Mesenchymal stem cell (in vitro differentiated cells and primary cell): ENCODE results near the gene RBFOX2.

ENCODE experiments used
- DNase-seq: peaks from one replicate; pipeline ENCODE4 v3.0.0-alpha.2; 2013
- H2AFZ ChIP-seq: one replicate; pipeline ENCODE4 v1.6.1; 2013; ENCODE audit warnings: low read depth, mild to moderate bottlenecking, control low read depth, inconsistent platforms, low read length, moderate library complexity
- H2AK5ac ChIP-seq: 2 replicates; pipeline ENCODE4 v1.6.1; 2013; ENCODE audit warnings: low read length, moderate library complexity, mild to moderate bottlenecking, inconsistent platforms; ENCODE audit not compliant: severe bottlenecking
- H2BK120ac ChIP-seq: one replicate; pipeline ENCODE4 v1.6.1; 2013; ENCODE audit warnings: low read depth, mild to moderate bottlenecking, inconsistent platforms, low read length, moderate library complexity
- H2BK12ac ChIP-seq, 2 experiments: one replicate each; pipeline ENCODE4 v1.6.1; 2013; ENCODE audit warnings: inconsistent platforms in 2 of 2, low read length in 2 of 2, mild to moderate bottlenecking in 2 of 2, moderate library complexity in 2 of 2, control low read depth in 1 of 2
- H2BK15ac ChIP-seq: one replicate; pipeline ENCODE4 v1.6.1; 2013; ENCODE audit warnings: mild to moderate bottlenecking, low read depth, inconsistent platforms; ENCODE audit not compliant: poor library complexity, severe bottlenecking
- H2BK5ac ChIP-seq: 2 replicates; pipeline ENCODE4 v1.6.1; 2013; ENCODE audit warnings: low read depth, mild to moderate bottlenecking, low read length, control low read depth, inconsistent platforms; ENCODE audit not compliant: poor library complexity, severe bottlenecking
- H3K14ac ChIP-seq, 2 experiments: one replicate each; pipeline ENCODE4 v1.6.1; 2013; ENCODE audit warnings: inconsistent platforms in 2 of 2, low read length in 2 of 2, control low read depth in 1 of 2, mild to moderate bottlenecking in 1 of 2, moderate library complexity in 1 of 2
- H3K18ac ChIP-seq, 2 experiments: one replicate each; pipeline ENCODE4 v1.6.1; 2013; ENCODE audit warnings: inconsistent platforms in 2 of 2, low read length in 2 of 2, control low read depth in 1 of 2, low read depth in 1 of 2, mild to moderate bottlenecking in 1 of 2
- H3K23ac ChIP-seq, 2 experiments: one replicate each; pipeline ENCODE4 v1.6.1; 2013; ENCODE audit warnings: inconsistent platforms in 2 of 2, low read length in 2 of 2, mild to moderate bottlenecking in 2 of 2, moderate library complexity in 2 of 2, control low read depth in 1 of 2
- H3K27ac ChIP-seq: 2 replicates; pipeline ENCODE4 v1.5.1; 2013; ENCODE audit warnings: mild to moderate bottlenecking, moderate library complexity, low read length, control low read depth, inconsistent platforms; ENCODE audit not compliant: poor library complexity, severe bottlenecking
- H3K27me3 ChIP-seq, 2 experiments: 2 replicates each; pipeline versions ENCODE4 v1.6.1 to v1.7.0; 2013; ENCODE audit warnings: low read length in 2 of 2, mild to moderate bottlenecking in 2 of 2, moderate library complexity in 2 of 2, control low read depth in 1 of 2, inconsistent platforms in 1 of 2; ENCODE audit not compliant: control insufficient read depth in 1 of 2, insufficient read depth in 1 of 2
- H3K36me3 ChIP-seq, 2 experiments: 2 replicates each; pipeline versions ENCODE4 v1.6.1 to v1.7.0; 2013; ENCODE audit warnings: low read length in 2 of 2, control low read depth in 1 of 2, inconsistent platforms in 1 of 2, low read depth in 1 of 2, mild to moderate bottlenecking in 1 of 2; ENCODE audit not compliant: insufficient read depth in 2 of 2, control insufficient read depth in 1 of 2
- H3K4ac ChIP-seq, 2 experiments: one replicate each; pipeline ENCODE4 v1.6.1; 2013; ENCODE audit warnings: inconsistent platforms in 2 of 2, low read length in 2 of 2, mild to moderate bottlenecking in 2 of 2, moderate library complexity in 2 of 2, control low read depth in 1 of 2, low read depth in 1 of 2
- H3K4me1 ChIP-seq: 2 replicates; pipeline ENCODE4 v1.6.1; 2013; ENCODE audit warnings: low read depth, low read length, control low read depth; ENCODE audit not compliant: control insufficient read depth, insufficient read depth
- H3K4me2 ChIP-seq: 2 replicates; pipeline ENCODE4 v1.6.1; 2013; ENCODE audit warnings: low read length, mild to moderate bottlenecking, inconsistent platforms; ENCODE audit not compliant: poor library complexity, severe bottlenecking
- H3K4me3 ChIP-seq, 2 experiments: 2 replicates each; pipeline versions ENCODE4 v1.5.1 to v1.7.0; 2013; ENCODE audit warnings: low read length in 2 of 2, mild to moderate bottlenecking in 2 of 2, control low read depth in 1 of 2, low read depth in 1 of 2; ENCODE audit not compliant: insufficient read depth in 1 of 2
- H3K79me1 ChIP-seq: replicated peaks from 2 replicates; pipeline ENCODE4 v1.6.1; 2013; ENCODE audit warnings: mild to moderate bottlenecking, control low read depth, low read length, inconsistent platforms; ENCODE audit not compliant: poor library complexity, severe bottlenecking
- H3K9ac ChIP-seq: 2 replicates; pipeline ENCODE4 v1.7.0; 2013; ENCODE audit warnings: mild to moderate bottlenecking, low read length, moderate library complexity
- H3K9me3 ChIP-seq: 2 replicates; pipeline ENCODE4 v1.7.0; 2013; ENCODE audit warnings: mild to moderate bottlenecking, low read length; ENCODE audit not compliant: control insufficient read depth
- H4K8ac ChIP-seq: one replicate; pipeline ENCODE4 v1.6.1; 2013; ENCODE audit warnings: inconsistent platforms, mild to moderate bottlenecking, low read length, moderate library complexity
- H4K91ac ChIP-seq: one replicate; pipeline ENCODE4 v1.6.1; 2013; ENCODE audit warnings: mild to moderate bottlenecking, low read length, inconsistent platforms
- WGBS: methylation state at CpG from one replicate; pipeline ENCODE4 v1.1.7; 2013; ENCODE audit warnings: mixed read lengths; 5-methylcytosine and 5-hydroxymethylcytosine counted together

Gene RBFOX2

GRCh38 chr22:35987487-35987886 lies 41.1 kb downstream of the RBFOX2 start:
- H3K4me3 ChIP-seq = no peak overlapping the region
- no peaks in the 10 kb centered on the region for H3K27me3 ChIP-seq
- no peak overlapping the region for H3K4ac ChIP-seq
- no peak overlapping the region for H3K4me2 ChIP-seq
- no peak overlapping the region for H2AFZ ChIP-seq
- H2BK5ac ChIP-seq = no peak overlapping the region
- H2BK12ac ChIP-seq = no peak overlapping the region
- no peak overlapping the region for H4K8ac ChIP-seq
- no peak overlapping the region for H3K14ac ChIP-seq
- peak overlapping the region; percentile 13 for H3K9ac ChIP-seq
- no peaks in the 10 kb centered on the region for H3K9me3 ChIP-seq
- H2AK5ac ChIP-seq = no peak overlapping the region
- H2BK120ac ChIP-seq = no peak overlapping the region
- no peak overlapping the region for H3K27ac ChIP-seq
- H3K36me3 ChIP-seq = peaks cover 0 to 4% of the 10 kb centered on the region in 2 experiments
- no peak overlapping the region for H3K23ac ChIP-seq
- H2BK15ac ChIP-seq = no peak overlapping the region
- peak; percentile 79 for DNase-seq
- H4K91ac ChIP-seq = no peak overlapping the region
- H3K79me1 ChIP-seq = peaks cover 33% of the 10 kb centered on the region
- WGBS = 38% methylated on average over 1 of the region's 1 CpG
- no peak overlapping the region for H3K18ac ChIP-seq
- H3K4me1 ChIP-seq = peaks cover 2% of the 10 kb centered on the region

DNA sequence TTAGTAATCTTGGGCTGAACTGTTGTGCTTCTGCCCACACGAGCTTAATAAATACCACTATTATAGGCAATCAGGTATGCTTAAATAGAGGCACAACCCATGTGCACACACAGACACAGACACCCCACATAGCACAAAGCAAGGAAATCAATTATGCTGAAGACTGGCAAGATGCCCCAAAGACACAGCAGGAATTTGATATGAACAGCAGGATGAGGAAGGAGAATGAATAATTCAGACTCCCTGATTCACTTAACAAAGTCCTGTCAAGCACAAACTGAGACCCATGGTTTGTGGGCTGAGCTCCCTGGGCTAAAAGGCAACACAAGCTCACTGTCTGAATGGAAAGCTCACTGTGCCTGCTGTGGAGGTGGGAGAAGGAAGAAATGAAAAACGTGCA lies 42.5 kb downstream of the RBFOX2 start:
- Histone ChIP-seq H3K14ac (no peak overlapping the region), H3K18ac (peak overlapping the region in 1 of 2 experiments; percentile 37), H3K27ac (no peak overlapping the region), H2BK12ac (no peak overlapping the region), H3K79me1 (peaks cover 36% of the 10 kb centered on the region), H3K36me3 (peaks cover 0 to 4% of the 10 kb centered on the region in 2 experiments), H2AK5ac (no peak overlapping the region), H3K9me3 (no peaks in the 10 kb centered on the region), H3K4ac (no peak overlapping the region), H3K4me1 (peaks cover 2% of the 10 kb centered on the region), H4K91ac (no peak overlapping the region), H2AFZ (no peak overlapping the region), H3K4me3 (no peak overlapping the region), H3K4me2 (no peak overlapping the region), H3K23ac (peak overlapping the region in 1 of 2 experiments; percentile 94), H2BK5ac (no peak overlapping the region), H3K27me3 (no peaks in the 10 kb centered on the region), H3K9ac (peak overlapping the region; percentile 13), H2BK120ac (no peak overlapping the region), H4K8ac (no peak overlapping the region), H2BK15ac (no peak overlapping the region)
- DNase-seq = no peak
- 93% methylated on average over 1 of the region's 2 CpGs for WGBS

DNA sequence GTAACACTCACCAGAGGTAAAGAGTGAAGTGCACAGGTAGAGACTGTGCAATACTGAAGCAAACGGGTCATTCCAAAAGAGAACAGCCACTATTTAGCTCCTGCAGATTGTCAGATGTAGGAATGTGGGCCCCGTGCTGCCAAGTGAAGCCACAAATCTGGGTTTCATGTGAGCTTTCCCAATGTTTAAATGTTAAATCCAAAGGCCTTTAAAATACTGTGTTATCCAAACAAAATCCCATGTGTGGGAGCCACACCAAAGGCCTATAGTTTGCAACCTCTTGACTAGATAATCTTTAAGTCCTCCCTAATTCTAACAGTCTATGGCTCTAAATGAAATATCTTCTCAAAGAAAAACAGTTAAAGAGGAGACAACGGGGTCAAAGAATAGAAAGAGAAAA lies 43.3 kb downstream of the RBFOX2 start:
- no peak overlapping the region for H3K14ac ChIP-seq
- H2BK15ac ChIP-seq = no peak overlapping the region
- H3K79me1 ChIP-seq = peaks cover 35% of the 10 kb centered on the region
- no peak overlapping the region for H2BK12ac ChIP-seq
- no peak overlapping the region for H4K8ac ChIP-seq
- no peak overlapping the region for H3K27ac ChIP-seq
- peaks cover 2% of the 10 kb centered on the region for H3K4me1 ChIP-seq
- H3K36me3 ChIP-seq = peaks cover 0 to 4% of the 10 kb centered on the region in 2 experiments
- H2BK5ac ChIP-seq = no peak overlapping the region
- H3K9me3 ChIP-seq = no peaks in the 10 kb centered on the region
- peak overlapping the region; percentile 36 for H2AK5ac ChIP-seq
- H2BK120ac ChIP-seq = no peak overlapping the region
- no peaks in the 10 kb centered on the region for H3K27me3 ChIP-seq
- no peak overlapping the region for H2AFZ ChIP-seq
- no peak for DNase-seq
- WGBS = 90% methylated on average over 3 of the region's 3 CpGs
- no peak overlapping the region for H3K4me3 ChIP-seq
- H3K18ac ChIP-seq = no peak overlapping the region
- no peak overlapping the region for H3K4me2 ChIP-seq
- H4K91ac ChIP-seq = no peak overlapping the region
- no peak overlapping the region for H3K4ac ChIP-seq
- H3K9ac ChIP-seq = no peak overlapping the region
- H3K23ac ChIP-seq = no peak overlapping the region

GRCh38 chr22:35984183-35985175 lies 44.1 kb downstream of the RBFOX2 start:
- Histone ChIP-seq H3K14ac (no peak overlapping the region), H2BK15ac (no peak overlapping the region), H3K23ac (no peak overlapping the region), H4K91ac (no peak overlapping the region), H3K27ac (no peak overlapping the region), H3K4ac (no peak overlapping the region), H2AFZ (no peak overlapping the region), H3K27me3 (no peaks in the 10 kb centered on the region), H4K8ac (no peak overlapping the region), H3K4me2 (no peak overlapping the region), H3K4me1 (peaks cover 2% of the 10 kb centered on the region), H2BK5ac (no peak overlapping the region), H3K9ac (no peak overlapping the region), H3K79me1 (peaks cover 34% of the 10 kb centered on the region), H2BK120ac (no peak overlapping the region), H3K9me3 (no peaks in the 10 kb centered on the region), H2BK12ac (no peak overlapping the region), H3K36me3 (peaks cover 0 to under 1% of the 10 kb centered on the region in 2 experiments), H2AK5ac (no peak overlapping the region), H3K18ac (no peak overlapping the region), H3K4me3 (no peak overlapping the region)
- DNase-seq = no peak
- WGBS = 87% methylated on average over 3 of the region's 4 CpGs
